GM19351 (cell line): ENCODE data around the gene PRG2.
"Not testable (repeated sequence)": the region's sequence is repeated elsewhere in the genome, so short reads cannot be mapped to it uniquely, and the experiment has no call there.

ENCODE experiments used
- ATAC-seq: cut with Tn5 transposase; IDR thresholded peaks from one replicate; pipeline ENCODE4 v1.9.1; 2021; ENCODE audit warnings: mild to moderate bottlenecking, moderate library complexity; ENCODE audit not compliant: unreplicated experiment

The PRG2 gene

DNA sequence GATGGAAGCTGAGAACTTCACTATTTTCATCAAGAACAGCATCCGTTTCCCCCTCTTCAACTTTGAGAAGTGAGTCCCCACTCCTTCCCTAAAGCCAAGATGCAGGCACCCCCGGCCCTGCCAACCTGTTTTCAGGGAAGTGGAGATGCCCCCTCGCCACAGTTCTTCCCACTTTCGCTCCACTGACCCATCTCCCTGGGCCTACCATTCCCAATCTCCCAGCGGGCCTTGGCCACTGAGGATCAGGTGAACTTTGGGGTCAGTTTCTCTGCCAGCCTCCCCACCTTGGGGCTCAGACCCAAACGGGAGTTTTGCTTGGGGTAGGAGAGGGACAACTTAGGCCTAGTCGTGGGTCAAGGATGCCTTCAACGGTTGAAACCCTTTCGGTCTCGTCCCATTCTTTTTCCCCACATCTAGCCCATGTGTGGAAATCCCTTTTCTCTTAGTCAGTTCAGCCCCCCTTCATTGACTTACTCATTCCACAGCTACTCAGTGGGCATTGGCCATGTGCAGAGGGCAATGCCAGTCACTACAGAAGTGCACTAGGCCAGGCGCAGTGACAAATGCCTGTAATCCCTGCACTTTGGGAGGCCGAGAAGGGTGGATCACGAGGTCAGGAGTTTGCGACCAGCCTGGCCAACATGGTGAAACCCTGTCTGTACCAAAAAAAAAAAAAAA lies 41.7 kb downstream of the PRG2 start:
- no peak for ATAC-seq

DNA sequence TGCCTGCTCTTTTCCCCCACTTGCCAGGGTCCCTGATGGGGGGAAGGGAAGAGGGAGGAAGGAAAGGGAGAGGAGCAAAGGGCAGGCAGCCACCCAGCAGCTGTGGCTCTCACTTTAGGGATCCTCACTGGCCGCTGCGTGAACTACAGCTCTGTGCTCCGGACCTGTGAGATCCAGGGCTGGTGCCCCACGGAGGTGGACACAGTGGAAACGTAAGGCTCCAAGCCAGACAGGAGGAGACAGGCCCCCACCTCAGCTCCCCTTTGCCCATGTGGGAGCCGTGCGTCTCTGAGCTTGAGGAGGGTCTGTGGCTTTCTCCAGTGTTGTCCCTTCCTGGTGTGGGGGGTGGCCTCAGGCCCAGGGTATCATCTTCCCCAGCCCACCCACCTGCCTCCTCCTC lies 42.4 kb downstream of the PRG2 start:
- ATAC-seq, result no peak

DNA sequence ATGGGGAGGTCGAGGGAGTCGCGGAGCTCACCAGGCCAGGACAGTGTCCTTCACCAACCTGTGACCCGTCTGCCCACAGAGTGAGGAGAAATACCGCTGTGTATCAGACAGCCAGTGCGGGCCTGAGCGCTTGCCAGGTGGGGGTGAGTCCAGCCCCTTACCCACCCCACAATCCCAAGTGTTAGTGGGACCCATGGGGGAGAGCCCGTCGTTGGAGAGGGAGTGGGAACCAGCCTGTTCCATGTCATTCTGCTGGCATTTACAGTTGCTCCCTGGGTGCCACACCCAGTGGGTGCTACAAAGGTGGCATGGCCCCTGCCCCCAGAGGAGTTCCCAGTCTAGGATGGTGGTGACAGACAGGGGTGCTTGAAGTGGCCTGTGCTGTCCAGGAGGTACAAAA lies 43.1 kb downstream of the PRG2 start:
- no peak for ATAC-seq

DNA sequence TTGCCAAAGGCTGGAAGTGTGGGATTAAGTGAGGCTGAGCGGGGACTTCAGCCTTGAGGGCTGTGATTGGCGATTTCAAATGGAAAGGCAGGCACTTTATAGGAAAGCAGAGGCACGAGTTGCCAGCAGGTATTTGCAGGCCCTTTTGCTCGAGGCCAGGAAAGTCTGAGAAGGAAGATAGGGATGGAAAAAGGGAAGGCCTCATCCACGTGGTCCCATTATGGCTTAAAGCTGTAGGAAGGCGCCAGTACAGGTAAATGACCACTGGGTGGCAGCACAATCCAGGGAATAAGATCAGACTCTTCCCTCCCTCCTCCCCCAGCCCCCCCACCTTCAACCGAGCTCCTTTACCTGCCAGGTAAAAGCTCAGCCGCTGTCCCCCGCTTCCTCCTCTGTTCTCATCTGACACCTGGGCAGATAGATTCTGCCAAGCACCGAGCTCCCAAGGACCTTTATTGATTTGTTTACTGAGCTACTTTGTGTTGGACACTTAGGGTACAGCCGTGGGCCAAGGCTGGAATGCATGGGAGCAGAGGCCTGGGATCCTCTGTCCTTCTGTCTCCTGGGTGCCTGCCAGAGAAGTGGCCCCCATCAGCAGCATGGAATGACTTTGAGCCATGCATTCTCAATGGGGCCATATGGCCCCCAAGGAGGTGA lies 44.8 kb downstream of the PRG2 start:
- ATAC-seq, result peak; percentile 80

DNA sequence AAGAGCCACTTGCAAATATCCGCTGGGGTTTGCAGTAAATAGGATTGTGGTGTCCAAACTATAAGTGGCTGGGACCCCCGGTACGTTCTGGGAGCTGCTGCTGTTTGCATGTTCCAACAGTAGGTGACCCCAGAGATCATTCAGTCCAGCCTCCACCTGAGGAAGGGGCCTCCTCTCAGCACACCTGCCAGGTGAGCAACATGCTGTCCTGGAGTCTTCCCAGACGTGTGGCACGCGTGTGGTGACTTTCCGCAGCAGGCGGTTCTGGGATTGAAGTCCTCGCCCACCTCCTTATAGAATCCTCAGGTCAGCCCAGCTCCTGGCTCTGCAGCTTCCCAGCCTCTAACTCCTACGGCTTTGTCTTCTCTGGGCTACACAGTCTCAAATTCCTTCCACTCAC lies 45.6 kb downstream of the PRG2 start:
- ATAC-seq, result no peak

DNA sequence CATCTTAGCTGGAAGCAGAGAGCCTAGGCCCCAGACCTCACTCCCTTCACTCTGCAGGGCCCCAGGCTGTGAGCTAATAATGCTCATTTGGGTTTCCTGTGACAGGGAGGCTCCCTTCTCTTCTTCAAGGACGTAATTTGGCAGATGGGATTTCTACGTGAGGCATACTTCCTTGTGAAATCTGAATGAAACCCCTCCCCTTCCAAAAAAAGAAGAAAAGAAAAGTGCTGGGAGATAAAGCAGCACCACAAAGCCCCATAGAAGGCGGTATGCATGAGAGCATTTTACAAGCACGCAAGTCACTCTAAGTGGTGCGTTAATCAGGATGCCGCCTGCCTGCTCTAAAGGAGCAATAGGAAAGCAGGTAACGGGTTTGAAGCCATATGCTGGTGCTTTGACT lies 46.6 kb downstream of the PRG2 start:
- no peak for ATAC-seq

DNA sequence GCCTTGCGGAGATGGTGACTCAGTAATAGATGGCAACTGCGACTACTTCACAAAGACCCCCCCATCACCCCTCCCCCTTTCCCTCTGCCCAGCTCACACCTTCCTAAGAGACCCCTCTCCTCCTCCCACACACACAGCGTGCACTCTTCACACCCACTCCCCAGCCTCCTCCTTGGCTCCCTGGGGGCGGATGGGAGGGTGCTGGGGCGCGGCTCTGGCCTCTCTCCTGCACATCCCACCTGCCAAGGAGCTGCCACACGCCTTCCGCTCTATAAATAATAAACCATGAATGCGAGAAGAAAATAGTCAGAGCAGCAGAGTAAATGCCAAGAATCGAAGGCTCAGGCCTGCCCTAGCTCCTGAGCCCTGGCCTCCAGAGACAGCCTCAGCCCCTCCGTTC lies 47.7 kb downstream of the PRG2 start:
- ATAC-seq, result no peak

DNA sequence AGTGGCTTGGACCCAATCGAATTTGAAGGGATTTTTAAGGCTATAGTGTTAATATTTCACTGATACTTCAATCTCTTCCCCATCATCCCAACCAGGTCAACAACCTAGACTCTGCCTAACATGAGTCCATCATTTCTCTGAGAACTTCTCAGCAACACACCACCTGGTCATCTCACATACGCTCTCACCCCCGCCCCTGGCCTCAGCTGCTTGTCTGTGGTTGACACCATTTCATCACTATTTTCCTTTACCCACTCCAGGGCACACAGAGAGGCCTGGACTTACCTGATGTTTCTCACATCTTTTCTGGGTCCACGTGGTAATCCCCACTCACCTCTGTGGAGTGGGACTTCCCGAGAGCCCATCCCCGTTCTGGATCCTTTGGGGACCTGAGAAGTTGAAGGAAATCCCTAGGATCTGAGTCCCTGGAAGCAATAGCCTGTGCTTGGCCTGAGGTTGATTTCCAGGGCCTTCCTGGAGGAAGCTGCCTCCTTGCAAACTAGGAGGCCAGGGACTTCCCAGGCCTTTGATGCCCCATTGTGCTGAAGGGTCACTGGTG lies 49.1 kb downstream of the PRG2 start:
- ATAC-seq, result no peak

DNA sequence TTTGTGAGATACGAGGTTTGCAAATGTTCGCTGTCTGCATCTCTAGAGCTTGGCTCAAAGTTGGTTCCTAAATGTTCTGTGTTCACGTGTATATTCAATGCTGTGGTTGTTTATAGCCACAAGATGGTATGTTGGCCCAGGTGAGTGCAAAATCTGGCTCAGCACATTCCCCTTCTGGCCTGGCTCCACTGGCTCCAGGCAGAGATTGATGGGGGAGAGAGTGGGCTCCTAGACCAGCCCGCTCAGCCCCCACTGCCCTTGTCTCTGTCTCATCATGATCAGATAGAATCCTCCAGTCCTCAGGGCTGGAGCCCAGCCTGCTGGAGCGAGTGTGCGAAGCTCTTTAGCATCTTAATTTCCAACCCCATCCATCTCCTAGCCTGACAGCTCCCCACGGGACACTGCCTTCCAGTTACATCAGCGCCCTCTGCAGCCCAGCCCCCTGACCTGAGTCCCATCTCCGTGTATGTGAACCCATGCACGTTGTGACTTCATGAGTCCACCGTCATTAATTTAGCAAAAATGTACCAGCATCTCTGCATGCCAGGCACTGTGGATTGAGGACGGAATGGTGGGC lies 50.3 kb downstream of the PRG2 start:
- ATAC-seq, result no peak

DNA sequence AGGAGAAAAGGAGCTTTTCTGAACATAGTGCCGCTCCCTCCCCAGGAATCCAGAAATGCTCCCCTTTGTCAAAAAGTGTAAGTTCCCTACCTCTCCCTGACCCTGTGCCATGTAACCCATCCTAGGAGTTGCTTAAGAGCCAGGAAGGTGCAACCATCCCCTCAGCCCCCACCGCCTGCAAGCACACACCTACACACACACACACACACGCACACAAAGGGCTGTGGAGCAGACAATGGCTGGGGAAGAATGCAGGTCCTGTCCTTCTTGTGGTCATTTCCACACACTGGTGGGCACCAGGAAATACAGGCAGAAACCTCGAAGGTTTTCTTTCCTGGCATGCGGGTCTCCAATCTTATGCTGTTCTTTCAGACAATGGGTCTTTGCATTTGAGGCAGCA lies 51.1 kb downstream of the PRG2 start:
- ATAC-seq, result no peak

DNA sequence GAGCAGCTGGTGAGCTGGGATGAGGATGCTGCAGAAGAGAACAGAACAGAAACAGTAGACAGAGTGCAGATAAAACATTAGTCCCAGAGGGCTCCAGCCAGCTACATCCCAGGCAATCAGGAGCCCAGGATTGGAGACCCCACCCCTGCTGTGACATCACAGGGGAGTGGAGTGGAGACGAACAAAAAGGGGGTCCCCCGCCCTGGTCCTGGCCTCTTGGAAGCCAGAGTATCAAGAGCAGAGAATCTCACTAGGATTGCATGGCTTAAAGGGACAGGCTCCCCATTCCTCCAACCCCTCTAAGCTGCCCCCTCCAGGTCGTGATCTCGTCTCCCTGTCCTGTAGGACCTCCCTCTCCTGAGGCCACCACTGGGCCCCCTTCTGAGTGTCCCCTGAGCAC lies 52.3 kb downstream of the PRG2 start, which contains the start of gene P2RX3:
Gene P2RX3 (plus strand): TSS at position 211 of the 400 bp plus-strand sequence. CDS start 199 bp downstream, outside the sequence.
- no peak for ATAC-seq

DNA sequence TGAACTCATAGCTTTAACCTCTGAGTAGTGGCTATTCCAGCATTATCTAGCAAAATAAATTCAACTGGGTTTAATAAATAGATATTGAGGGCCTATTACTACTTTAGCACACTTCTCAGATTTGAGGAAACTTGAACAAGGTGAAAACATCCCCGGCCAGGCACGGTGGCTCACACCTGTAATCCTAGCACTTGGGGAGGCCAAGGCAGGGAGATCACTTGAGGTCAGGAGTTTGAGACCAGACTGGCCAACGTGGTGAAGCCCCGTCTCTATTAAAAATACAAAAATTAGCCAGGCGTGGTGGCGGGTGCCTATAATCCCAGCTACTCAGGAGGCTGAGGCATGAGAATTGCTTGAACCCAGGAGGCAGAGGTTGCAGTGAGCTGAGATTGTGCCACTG lies 53.6 kb downstream of the PRG2 start:
- not testable (repeated sequence) for ATAC-seq
